PC-3 (cell line): ENCODE results near the gene ACBD6.

Experiments used
- CTCF ChIP-seq: fragments of 300-600 bp; sonication (generic); conservative IDR thresholded peaks from 2 replicates; pipeline ENCODE4 v1.5.1; 2017; ENCODE audit warnings: antibody characterized with exemption, low read depth, mild to moderate bottlenecking, low read length
- EZH2phosphoT487 ChIP-seq: fragments of 300-600 bp; sonication (generic); IDR thresholded peaks from 2 replicates; pipeline ENCODE4 v1.6.1; 2018; ENCODE audit warnings: mild to moderate bottlenecking, antibody characterized with exemption, low read length, borderline replicate concordance

DNA sequence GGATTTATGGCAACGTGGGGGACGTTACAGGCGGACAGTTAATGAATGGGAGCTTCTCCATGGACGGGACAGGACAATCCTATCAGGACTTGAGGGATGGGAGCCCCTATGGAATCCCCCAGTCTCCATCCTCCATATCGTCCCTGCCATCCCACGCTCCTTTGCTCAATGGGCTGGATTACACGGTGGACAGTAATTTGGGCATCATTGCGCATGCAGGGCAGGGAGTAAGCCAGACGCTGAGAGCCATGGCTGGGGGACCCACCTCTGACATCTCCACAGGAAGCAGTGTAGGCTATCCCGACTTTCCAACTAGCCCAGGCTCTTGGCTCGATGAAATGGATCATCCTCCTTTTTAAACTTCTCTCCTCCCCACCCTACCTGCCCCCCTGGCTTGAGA is 228.2 kb downstream of the ACBD6 start:
- TF ChIP-seq CTCF (no peak), EZH2phosphoT487 (no peak)
